GM18858 (cell line): ENCODE measurements around the gene GPALPP1.
"Not testable (repeated sequence)": the region's sequence is repeated elsewhere in the genome, so short reads cannot be mapped to it uniquely, and the experiment has no call there.

ENCODE experiments used
- ATAC-seq: cut with Tn5 transposase; IDR thresholded peaks from one replicate; pipeline ENCODE4 v1.9.1; 2021; ENCODE audit not compliant: unreplicated experiment

GPALPP1 gene

DNA sequence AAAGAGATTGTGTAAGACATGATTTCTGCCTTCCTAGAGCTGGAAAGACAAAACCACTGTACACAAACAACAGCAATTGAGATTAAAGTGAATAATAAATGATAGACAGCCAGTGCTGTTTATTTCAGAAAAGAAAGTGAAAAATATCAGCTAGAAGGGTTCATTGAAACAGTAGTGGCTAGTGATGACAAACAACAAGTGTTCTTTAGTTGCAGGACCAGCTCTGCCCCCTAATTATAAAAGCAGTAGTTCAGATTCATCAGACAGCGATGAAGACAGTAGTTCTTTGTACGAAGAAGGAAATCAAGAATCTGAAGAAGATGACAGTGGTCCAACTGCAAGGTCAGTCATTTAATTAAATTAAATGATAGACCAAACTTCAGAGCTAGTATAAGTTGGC, 14.8 kb downstream of the GPALPP1 start:
- no peak for ATAC-seq

DNA sequence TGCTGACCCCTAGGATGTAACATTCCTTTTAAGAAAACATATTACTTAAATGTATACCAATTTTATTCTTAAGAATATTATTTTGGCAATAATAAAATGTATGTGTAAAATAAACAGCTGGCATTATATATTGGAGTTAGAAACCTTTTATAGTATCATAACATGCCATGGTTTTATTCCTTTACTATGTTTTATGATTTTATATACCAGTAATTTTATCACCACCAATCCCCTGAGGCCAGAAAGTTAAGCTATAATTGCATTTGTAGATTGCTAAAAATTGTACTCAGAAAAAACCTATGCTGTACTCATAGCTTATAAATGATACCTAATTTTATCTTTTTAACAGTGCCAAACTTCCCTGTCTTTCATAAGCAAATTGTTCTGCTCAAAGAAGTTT, 17.9 kb downstream of the GPALPP1 start:
- ATAC-seq = no peak

DNA sequence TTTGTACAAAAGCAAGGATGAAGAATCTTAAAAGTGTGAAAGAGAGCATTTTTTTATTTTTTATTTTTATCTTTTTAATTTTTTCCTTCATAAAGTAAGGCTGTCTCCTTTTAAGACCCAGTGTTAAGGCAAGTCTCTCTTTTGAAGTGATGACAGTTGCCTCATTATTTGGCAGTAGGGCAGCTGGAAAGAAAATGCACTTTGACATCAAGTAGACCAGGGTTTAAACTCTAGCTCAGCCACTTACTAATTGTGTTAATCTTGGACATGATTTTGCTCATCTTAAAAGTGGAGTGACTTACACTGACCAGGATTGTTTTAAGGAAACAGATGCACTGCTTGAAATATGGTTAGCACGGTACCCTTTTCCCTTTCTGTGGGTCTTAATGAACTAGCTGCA, 18.5 kb downstream of the GPALPP1 start:
- ATAC-seq = no peak

DNA sequence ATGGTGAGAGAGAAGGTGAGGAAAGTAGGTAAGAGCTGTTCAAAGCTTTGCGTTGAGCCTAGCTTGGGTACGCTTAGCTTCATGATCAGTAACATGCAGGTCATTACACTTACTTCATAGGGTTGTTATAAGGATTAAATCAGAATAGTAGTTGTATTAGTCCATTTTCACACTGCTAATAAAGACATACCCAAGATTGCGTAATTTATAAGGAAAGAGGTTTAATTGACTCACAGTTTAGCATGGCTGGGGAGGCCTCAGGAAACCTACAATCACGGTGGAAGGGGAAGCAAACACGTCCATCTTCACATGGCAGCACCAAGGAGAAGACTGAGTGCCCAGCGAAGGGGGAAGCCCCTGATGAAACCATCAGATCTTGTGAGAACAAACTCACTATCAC, 21.9 kb downstream of the GPALPP1 start:
- no peak for ATAC-seq

DNA sequence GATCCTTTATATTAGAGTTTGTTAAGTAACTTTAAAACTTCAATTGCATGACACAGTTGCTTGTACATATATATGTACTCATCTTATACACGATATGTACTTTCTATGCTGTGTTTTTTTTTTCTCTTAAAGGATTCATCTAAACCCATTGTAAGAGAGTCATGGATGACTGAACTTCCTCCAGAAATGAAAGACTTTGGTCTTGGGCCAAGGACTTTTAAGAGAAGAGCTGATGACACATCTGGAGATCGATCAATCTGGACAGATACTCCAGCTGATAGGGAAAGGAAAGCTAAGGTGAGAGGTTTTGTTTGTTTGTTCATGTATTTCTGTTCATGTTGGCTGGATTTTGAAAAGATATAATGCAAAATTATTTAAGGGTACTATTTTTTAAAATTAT, 26.0 kb downstream of the GPALPP1 start:
- ATAC-seq = no peak

DNA sequence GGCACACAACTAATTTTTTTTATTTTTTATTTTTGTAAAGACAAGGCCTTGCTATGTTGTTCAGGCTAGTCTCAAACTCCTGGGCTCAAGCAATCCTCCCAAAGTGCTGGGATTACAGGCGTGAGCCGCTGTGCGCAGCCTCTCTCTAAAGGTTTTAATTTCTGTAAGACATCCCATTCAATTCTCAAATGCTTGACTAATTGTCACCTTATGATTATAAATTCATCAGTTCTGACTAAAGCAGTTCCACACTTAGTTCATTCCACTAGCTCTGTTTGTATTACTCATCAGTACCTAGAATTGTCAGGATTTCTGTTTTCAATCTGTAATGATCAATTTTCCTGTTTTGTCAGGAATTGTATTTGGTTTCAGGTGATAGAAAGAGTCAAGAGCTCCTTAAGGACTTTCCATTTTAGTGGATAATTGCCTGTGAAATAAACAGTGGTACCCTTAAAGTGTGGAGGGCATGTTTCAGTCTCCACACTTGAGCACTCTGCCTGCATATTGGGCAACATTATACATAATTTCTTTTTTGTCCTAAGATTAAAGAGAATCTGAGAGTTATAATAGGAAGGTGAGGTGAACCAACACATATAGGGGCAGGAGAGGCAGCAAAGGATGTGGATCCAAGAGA, 27.6 kb downstream of the GPALPP1 start:
- no peak for ATAC-seq

DNA sequence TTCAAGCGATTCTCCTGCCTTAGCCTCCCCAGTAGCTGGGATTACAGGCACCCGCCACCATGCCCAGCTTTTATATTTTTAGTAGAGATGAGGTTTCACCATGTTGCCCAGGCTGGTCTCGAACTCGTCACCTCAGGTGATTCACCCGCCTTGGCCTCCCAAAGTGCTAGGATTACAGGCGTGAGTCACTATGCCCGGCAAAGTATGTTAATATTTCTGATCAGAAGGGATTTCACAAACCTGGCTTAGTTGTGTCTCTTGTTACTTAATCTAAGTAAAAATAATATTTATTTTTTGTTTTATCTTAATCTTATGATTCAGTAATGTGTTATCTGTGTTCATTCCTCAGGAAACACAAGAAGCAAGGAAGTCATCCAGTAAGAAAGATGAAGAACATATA, 30.6 kb downstream of the GPALPP1 start:
- ATAC-seq = not testable (repeated sequence)

DNA sequence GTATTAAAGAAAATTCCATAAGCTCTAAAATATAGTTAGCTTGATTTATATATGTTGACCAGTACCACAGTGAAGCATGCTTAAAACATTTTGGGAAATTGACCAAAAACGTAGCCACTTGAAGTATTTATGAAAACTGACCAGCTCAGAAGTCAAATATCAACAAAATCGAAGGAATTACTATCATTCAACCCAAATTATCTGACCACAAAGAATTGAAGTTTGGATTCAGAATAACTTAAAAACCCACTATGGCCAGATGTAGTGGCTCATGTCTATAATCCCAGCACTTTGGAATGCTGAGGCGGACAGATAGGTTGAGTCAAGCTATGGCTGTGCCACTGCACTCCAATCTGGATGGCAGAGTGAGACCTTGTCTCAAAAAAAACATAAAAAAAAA, 31.9 kb downstream of the GPALPP1 start:
- no peak for ATAC-seq

DNA sequence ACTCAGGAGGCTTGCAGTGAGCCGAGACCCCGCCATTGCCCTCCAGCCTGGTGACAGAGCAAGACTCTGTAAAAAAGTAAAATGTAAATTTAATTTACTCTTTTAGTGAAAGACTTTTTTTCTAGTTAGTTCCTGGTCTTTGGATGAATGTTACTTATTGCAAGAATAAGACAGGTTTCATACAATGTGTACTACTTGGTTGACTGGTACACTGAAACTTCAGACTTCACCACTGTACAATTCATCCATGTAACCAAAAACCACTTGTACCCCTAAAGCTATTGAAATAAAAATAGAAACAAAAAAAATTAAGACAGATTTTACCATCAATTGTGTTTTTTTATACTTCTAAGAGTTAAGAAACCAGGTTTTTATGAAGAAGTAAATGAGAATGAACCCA, 35.5 kb downstream of the GPALPP1 start:
- no peak for ATAC-seq

DNA sequence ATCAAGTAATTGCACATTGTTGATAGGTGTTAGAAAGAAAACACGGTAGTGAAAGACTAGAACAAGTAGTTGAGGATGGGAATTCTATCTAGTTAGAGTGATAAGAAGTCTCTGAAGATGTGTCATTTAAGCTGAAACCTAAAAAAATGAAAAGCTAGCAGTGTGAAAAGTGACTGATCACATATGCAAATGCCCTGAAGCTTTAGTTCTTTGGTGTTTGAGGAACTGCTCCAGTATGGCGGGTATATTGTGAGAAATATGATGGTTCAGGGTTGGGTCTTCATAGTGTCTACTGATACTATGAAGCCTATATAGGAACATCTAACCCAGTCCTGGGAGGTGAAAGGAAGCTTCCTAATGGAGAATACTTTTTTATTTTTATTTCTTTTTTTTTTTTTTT, 45.0 kb downstream of the GPALPP1 start:
- no peak for ATAC-seq

DNA sequence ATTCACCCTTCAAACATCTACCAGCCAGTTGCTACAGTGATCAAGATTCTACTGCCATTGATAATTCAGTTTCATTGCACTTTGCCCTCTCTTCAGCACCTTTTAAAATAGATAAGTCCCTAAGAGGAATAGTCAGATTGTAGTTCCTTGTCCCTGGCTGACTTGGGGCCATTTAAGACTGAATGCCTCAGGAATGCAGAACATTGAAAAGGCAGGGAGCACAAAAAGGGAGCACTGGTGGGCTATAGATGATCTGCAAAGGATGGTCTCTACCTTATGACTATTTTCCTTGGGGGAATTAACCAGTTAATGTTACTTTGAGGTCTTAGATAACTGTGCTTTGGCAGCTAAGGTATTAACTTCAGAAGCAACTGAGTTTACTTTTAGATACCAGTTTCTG, 46.9 kb downstream of the GPALPP1 start:
- no peak for ATAC-seq

DNA sequence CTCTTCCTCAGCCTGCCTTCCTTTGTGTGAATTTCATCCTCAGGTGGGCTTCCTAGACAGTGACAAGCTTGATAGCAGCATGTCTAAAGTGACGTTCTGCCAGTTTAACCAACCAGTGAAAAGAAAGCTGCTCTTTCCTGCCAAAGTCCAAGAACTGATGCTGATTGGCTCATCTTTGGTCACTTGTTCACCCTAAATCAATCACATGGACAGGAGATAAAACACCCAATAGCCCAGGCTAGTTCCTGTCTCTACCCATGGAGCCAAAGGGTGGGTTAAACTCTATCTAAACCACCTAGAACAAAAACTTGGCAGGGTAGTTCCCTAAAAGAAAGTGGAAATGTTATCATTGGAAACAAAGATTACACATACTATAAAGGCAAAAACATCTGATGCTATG, 50.8 kb downstream of the GPALPP1 start:
- no peak for ATAC-seq

DNA sequence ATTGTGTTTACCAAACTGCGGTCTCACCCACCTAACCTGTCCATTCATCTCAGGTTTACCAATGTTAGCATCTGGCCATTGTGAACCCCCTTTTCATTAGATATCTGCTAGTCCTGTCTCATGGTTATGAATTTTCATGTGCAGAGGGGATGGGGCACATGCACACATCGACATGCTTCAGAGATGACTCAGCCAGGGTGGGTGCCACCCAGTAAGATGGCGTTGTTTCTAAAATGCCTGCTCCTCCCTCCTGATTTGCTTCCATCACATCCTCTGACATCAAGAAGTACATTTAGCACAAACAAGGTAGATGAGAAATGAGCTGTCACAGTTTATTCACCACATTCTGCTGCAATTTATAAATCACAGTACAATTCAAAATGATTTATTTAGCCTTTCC, 51.3 kb downstream of the GPALPP1 start:
- no peak for ATAC-seq

DNA sequence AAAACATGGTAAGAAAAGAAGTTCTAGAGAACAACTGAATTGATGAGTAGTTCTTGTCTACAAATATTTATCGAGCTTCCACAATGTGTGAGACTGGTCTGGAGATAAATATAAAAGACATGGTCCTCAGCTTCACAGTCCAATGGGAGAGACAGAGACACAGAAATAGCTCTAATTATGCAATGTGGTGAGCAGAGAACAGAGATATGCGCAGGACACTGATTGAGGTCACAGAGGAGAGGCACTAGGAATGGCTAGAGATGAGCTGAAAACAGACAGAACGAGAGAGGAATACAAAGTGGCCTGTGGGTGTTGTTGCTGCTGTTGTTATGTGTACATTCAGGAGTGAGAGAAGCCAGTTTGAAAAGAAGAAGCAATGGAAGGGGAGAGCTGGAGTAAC, 53.2 kb downstream of the GPALPP1 start:
- no peak for ATAC-seq

DNA sequence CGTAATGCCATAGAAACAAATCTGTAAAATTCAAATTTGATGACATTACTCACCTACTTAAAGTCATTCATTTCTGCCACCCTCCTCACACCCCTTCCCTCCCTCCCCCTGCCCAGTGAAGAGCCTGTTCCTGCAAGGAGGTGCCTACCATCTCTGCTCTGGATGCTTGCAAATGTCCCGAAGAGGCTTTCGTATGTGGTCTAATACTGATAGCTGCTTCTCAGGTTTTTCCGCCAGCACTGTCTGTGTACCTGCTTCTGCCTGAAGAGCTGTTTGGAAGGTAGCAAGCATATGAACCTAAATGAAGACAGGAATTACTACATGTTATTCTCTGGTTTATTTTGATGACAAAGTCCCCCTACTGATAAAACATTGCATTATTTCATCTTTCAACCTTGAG, 57.1 kb downstream of the GPALPP1 start:
- no peak for ATAC-seq

DNA sequence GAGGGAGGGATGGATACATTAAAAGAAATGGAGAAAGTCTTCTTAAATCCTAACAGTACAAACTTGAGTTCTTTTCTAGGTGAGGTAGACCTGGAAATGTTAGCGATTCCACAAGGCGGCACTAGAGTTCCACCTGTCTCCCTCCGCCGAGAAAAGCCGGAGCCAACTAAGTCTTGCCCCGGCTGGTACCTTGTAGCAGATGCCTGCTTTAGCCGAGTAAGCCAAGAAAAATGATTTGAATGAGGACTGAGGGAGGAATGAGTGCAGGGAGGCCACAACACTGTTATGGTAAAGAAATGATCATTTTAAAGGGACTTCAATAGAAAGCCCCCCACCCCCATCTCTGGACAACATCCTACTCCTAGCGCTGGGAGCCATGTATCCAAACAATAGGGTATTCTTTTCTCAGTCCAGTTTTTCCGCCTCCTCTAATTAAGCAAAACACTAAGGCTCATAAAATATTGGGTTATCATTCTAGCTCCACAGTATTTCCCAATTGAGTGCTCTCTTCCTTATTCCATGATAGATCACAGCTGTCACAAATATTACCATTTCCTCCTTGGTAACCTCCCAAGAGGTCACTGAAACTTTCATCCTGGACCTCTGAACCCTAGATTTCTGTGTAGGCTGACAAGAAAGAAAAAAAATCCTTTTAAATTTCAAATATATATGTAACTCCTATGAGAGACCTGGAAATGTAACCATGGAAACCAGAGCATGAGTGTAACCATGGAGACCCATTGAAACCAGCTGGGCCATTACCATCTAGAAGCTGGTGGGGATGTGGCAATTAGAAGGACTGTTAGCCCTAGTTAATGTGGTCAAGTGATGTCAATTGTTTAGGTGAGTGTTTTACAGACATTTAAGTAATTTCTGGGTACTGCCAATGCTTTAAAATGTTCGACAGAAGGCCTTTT, 58.3 kb downstream of the GPALPP1 start:
- no peak for ATAC-seq

DNA sequence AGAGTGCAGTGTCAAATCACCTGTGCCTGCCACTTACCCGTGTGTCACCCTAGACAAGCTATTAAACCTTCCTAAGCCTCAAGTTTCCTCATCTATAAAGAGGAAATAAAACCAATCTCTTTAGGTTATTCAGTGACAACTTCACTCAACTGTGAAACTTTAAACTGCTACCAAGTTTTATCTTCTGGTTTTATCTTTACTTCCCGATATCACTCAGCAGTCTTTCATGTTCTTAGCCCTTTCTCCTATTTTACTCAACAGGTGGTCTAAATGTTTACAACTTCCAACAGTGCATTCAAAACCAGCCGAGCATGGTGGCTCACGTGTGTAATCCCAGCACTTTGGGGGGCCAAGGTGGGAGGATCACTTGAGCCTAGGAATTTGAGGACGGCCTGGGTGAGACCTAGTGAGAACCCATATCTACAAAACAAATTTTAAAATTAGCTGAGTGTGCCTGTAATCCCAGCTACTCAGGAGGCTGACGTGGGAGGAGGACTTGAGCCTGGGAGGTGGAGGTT, 59.6 kb downstream of the GPALPP1 start:
- ATAC-seq = no peak

DNA sequence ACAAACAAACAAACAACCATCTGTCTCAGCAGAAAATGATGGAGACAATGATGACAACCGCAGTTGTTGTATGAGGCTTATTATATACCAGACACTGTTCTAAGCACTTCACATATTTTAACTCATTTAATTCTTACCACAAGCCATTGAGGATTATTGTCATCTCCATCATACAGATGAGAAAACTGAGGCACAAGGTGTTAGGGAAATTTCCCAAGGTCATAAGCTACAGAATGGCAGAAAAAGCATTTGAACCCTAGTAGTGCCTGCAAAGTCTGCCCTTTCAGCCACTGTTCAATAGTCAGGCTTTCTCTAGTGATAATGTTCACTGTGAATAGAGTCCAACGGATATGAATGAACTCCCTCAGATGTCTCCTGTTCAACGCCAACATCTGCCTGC, 60.1 kb downstream of the GPALPP1 start:
- no peak for ATAC-seq

DNA sequence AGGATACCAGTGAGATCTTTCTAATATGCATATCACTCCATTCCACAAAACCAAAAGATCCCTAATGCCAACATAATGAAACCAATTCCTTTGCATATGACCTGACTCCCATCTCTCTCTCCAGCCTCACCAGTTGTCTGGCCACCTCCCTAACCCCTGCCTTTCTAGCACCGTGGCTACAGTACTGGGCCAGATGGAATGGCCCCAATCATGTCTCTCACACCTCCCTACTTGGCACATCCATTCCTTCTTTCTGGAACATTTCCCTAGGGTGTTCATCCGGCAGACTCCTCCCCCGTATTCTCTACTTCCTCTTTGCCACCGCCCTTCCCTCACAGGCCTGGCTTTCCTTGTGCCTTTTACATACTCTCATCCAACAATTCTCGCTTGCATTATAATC, 62.0 kb downstream of the GPALPP1 start:
- no peak for ATAC-seq

DNA sequence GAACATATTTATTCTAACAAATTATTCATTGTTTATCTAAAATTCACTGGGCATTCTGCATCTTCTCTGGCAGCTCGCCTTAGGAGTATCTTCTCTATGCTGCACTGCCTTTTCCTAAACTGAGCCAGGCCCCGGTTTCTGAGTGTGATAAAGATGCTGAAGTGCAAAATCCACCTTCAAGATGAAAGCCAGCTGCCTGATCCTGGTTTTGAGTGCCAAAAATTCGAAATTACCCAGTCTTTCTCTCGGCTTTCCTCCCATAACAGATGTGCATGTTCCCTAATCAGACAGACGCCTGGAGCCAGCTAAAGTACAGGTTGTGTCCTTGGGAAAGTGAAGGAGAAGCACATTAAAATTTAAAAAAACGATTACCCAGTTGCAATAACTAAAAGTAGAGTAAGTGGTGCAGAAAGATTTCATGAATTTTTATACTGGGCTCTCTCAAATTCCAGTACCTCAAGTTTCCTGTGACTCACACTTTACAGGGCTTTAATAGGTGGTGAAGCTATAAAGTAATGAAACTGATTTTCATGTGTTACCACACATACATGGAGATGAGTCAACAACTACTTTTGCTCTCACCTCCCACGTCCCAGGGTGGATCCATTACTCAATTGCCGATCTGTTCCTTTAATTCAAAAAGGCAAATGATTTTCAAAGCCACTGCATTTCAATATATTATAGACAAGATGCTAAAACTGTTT, 66.0 kb downstream of the GPALPP1 start:
- ATAC-seq = peak; percentile 62

DNA sequence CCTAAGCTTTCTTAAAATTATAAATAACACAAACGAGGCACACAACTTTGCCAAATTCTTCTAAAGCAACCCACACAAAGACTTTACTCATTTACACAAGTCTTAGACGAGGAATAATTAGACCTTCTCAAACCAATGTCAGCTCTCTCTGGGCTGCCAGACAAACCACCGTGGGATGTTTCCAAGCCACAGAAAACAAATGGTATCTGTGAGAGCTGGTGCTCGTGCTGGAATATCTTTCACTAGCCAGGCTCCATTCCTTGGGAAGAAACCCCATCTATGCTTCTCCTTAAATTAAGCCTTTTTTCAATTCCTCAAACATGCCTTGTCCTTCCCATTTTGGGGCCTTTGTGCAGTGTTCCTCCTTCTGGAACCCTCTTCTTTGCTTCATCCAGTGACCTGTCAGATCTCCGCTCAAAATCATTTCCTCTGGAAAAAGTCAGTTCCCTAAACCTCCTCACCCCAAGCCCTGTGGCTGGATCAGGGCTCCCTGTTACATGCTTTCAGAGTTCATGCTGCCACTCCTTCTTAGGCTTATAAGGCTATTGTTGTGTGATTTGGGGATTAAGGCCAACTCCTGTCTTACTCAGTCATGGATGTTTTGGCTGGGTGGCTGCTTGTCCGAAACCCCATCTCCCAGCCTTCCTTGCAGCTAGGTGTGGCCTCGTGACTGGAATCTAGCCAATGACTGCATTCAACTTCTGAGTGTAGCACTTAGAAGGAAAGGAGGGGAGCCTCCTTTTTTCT, 66.7 kb downstream of the GPALPP1 start:
- no peak for ATAC-seq
